Sigmoid colon (tissue), 3 donors: Measurements from ENCODE around the gene FBF1.

Experiments
- CTCF ChIP-seq, 4 experiments: fragments of 450-650 bp in 3 of 4; fragments of 200-600 bp in 1 of 4; IDR thresholded peaks; one replicate each; pipeline ENCODE4 v1.5.1; 2016 to 2019; ENCODE audit warnings: antibody characterized with exemption in 4 of 4, mild to moderate bottlenecking in 3 of 4, moderate library complexity in 2 of 4
- POLR2A ChIP-seq, 2 donors: fragments of 450-650 bp; IDR thresholded peaks; one replicate each; pipeline ENCODE4 v1.6.1; 2016; ENCODE audit warnings: antibody characterized with exemption in 2 of 2, mild to moderate bottlenecking in 2 of 2, moderate library complexity in 2 of 2

- TF ChIP-seq POLR2A (IDR thresholded peaks at IDR 0.05) (no peak), CTCF (IDR thresholded peaks at IDR 0.05) (no peak)
Measured at GRCh38 chr17:75902406-75902805, 38.4 kb downstream of the FBF1 start.
